H1 (cell line): ENCODE data around the gene SYCE3. TPM values are rescaled to one million over a fixed set of nuclear protein-coding genes. Genes with fewer than 3 reads are reported as not detected.

Source experiments
- CTCF ChIA-PET: fragments of 300-600 bp; sonication (Branson Sonifier 250); formaldehyde crosslinking; loops from one replicate; lab custom pipeline; 2021; ENCODE audit not compliant: partially characterized antibody; lab: Charles Lee
- POLR2A ChIA-PET: fragments of 300-600 bp; sonication (Branson Sonifier 250); formaldehyde crosslinking; loops from one replicate; lab custom pipeline; 2021; ENCODE audit warnings: inconsistent platforms; ENCODE audit not compliant: partially characterized antibody; lab: Charles Lee
- DNase-seq, 2 experiments: peaks; one replicate each; pipeline versions ENCODE4 v3.0.0 to v3.0.0-alpha.2; 2010 to 2022; ENCODE audit warnings: low spot score in 2 of 2, low read depth in 1 of 2, mixed read lengths in 1 of 2
- FAIRE-seq: peaks from 2 replicates; lab custom pipeline; 2011; peaks lifted over from hg19 to GRCh38; lab: Jason Lieb, UNC
- H2AFZ ChIP-seq: 2 replicates; pipeline ENCODE4 v1.8.1; 2012; ENCODE audit warnings: low read length, inconsistent platforms
- H2AK5ac ChIP-seq: 2 replicates; pipeline ENCODE4 v1.6.1; 2013; ENCODE audit warnings: low read depth, low read length
- H2BK120ac ChIP-seq: replicated peaks from 2 replicates; pipeline ENCODE3; 2013; ENCODE audit warnings: low read depth, low read length, inconsistent platforms
- H2BK12ac ChIP-seq: 2 replicates; pipeline ENCODE4 v1.6.1; 2013; ENCODE audit warnings: low read depth, low read length
- H2BK15ac ChIP-seq: 2 replicates; pipeline ENCODE4 v1.6.1; 2013; ENCODE audit warnings: low read length
- H2BK20ac ChIP-seq: 2 replicates; pipeline ENCODE4 v1.6.1; 2013; ENCODE audit warnings: low read length
- H2BK5ac ChIP-seq: 2 replicates; pipeline ENCODE4 v1.6.1; 2013; ENCODE audit warnings: low read depth, low read length
- H3K14ac ChIP-seq: 2 replicates; pipeline ENCODE4 v1.6.1; 2013; ENCODE audit warnings: inconsistent platforms; ENCODE audit not compliant: insufficient read length
- H3K18ac ChIP-seq: 2 replicates; pipeline ENCODE4 v1.6.1; 2013; ENCODE audit warnings: low read length; ENCODE audit errors: extremely low read depth
- H3K23ac ChIP-seq: 2 replicates; pipeline ENCODE4 v1.6.1; 2013; ENCODE audit warnings: inconsistent platforms; ENCODE audit not compliant: insufficient read length
- H3K23me2 ChIP-seq: 2 replicates; pipeline ENCODE4 v1.6.1; 2013; ENCODE audit warnings: low read depth, low read length
- H3K27ac ChIP-seq: 2 replicates; pipeline ENCODE4 v1.6.1; 2011; ENCODE audit warnings: low read depth, low read length, inconsistent platforms
- H3K27me3 ChIP-seq, 4 experiments: replicated peaks in 1 of 4; 1 replicate in 1 of 4; 2 replicates in 3 of 4; pipeline versions ENCODE4 v1.6.1 to v1.8.1; 2011 to 2013; ENCODE audit warnings: low read length in 3 of 4, mild to moderate bottlenecking in 3 of 4, inconsistent platforms in 2 of 4, mixed read lengths in 2 of 4, moderate library complexity in 1 of 4; ENCODE audit not compliant: control insufficient read depth in 3 of 4, insufficient read depth in 3 of 4; ENCODE audit errors: extremely low read depth in 1 of 4
- H3K36me3 ChIP-seq, 4 experiments: 2 replicates each; pipeline versions ENCODE4 v1.6.1 to v1.8.1; 2011 to 2013; ENCODE audit warnings: mild to moderate bottlenecking in 4 of 4, low read length in 3 of 4, moderate library complexity in 2 of 4, control low read depth in 1 of 4, inconsistent platforms in 1 of 4; ENCODE audit not compliant: insufficient read depth in 4 of 4, control insufficient read depth in 2 of 4
- H3K4ac ChIP-seq: replicated peaks from 2 replicates; pipeline ENCODE3; 2013; ENCODE audit warnings: low read length, low read depth, mixed read lengths, inconsistent platforms; ENCODE audit not compliant: insufficient read length
- H3K4me1 ChIP-seq, 4 experiments: replicated peaks in 1 of 4; 1 replicate in 1 of 4; 2 replicates in 3 of 4; pipeline versions ENCODE4 v1.6.1 to v1.8.1; 2011 to 2013; ENCODE audit warnings: low read length in 3 of 4, inconsistent platforms in 2 of 4, mixed read lengths in 1 of 4; ENCODE audit not compliant: insufficient read depth in 4 of 4, control insufficient read depth in 3 of 4
- H3K4me2 ChIP-seq, 2 experiments: 2 replicates each; pipeline versions ENCODE4 v1.6.1 to v1.8.1; 2011 to 2013; ENCODE audit warnings: low read depth in 2 of 2, low read length in 2 of 2, control low read depth in 1 of 2, inconsistent platforms in 1 of 2, mild to moderate bottlenecking in 1 of 2; ENCODE audit not compliant: insufficient read depth in 1 of 2
- H3K4me3 ChIP-seq, 4 experiments: fragments of 200-600, 300-600 bp in 1 of 4; sonication (generic), shearing (Covaris generic), sonication (Bioruptor Twin) in 1 of 4; 2 replicates each; pipeline versions ENCODE4 v1.5.1 to v1.8.1; 2011 to 2016; ENCODE audit warnings: low read length in 4 of 4, low read depth in 3 of 4, control low read depth in 2 of 4, inconsistent platforms in 2 of 4, mild to moderate bottlenecking in 2 of 4, mixed read lengths in 1 of 4, moderate library complexity in 1 of 4; ENCODE audit not compliant: insufficient read depth in 2 of 4; ENCODE audit errors: extremely low read depth in 1 of 4
- H3K56ac ChIP-seq: replicated peaks from 2 replicates; pipeline ENCODE3; 2013; ENCODE audit warnings: low read depth, mild to moderate bottlenecking, mixed read lengths, low read length, inconsistent platforms; ENCODE audit not compliant: insufficient read length
- H3K79me1 ChIP-seq: 2 replicates; pipeline ENCODE4 v1.6.1; 2013; ENCODE audit warnings: low read depth, low read length, control low read depth
- H3K79me2 ChIP-seq, 2 experiments: 2 replicates each; pipeline versions ENCODE4 v1.6.1 to v1.8.1; 2012 to 2013; ENCODE audit warnings: low read length in 2 of 2, mild to moderate bottlenecking in 2 of 2, inconsistent platforms in 1 of 2; ENCODE audit not compliant: insufficient read depth in 2 of 2, control insufficient read depth in 1 of 2
- H3K9ac ChIP-seq, 4 experiments: replicated peaks in 1 of 4; 1 replicate in 1 of 4; 2 replicates in 3 of 4; pipeline versions ENCODE4 v1.6.1 to v1.8.1; 2011 to 2013; ENCODE audit warnings: low read depth in 3 of 4, low read length in 3 of 4, control low read depth in 2 of 4, mild to moderate bottlenecking in 2 of 4, moderate library complexity in 2 of 4, inconsistent platforms in 1 of 4; ENCODE audit errors: extremely low read depth in 1 of 4
- H3K9me3 ChIP-seq, 2 experiments: 2 replicates each; pipeline versions ENCODE4 v1.6.1 to v1.8.1; 2012 to 2013; ENCODE audit warnings: mild to moderate bottlenecking in 2 of 2, moderate library complexity in 2 of 2, control low read depth in 1 of 2, inconsistent platforms in 1 of 2, low read depth in 1 of 2, low read length in 1 of 2, mixed read lengths in 1 of 2; ENCODE audit not compliant: insufficient read depth in 2 of 2
- H4K20me1 ChIP-seq, 2 experiments: replicated peaks in 1 of 2; 2 replicates each; pipeline versions ENCODE3 to v1.8.1; 2011 to 2013; ENCODE audit warnings: inconsistent platforms in 2 of 2, low read length in 2 of 2, mild to moderate bottlenecking in 1 of 2; ENCODE audit not compliant: insufficient read depth in 2 of 2, control insufficient read depth in 1 of 2
- H4K5ac ChIP-seq: 2 replicates; pipeline ENCODE4 v1.6.1; 2013; ENCODE audit warnings: low read length, low read depth, mixed read lengths, inconsistent platforms; ENCODE audit not compliant: insufficient read length
- H4K8ac ChIP-seq: 2 replicates; pipeline ENCODE4 v1.8.0; 2013; ENCODE audit warnings: mild to moderate bottlenecking, moderate library complexity, low read length, inconsistent platforms; ENCODE audit not compliant: insufficient read depth; ENCODE audit errors: extremely low read depth
- H4K91ac ChIP-seq: replicated peaks from 2 replicates; pipeline ENCODE3; 2013; ENCODE audit warnings: low read length, mixed read lengths, inconsistent platforms; ENCODE audit not compliant: insufficient read length
- BACH1 ChIP-seq: IDR thresholded peaks from 2 replicates; pipeline ENCODE4 v1.6.1; 2012; ENCODE audit warnings: low read length, improper control_type of control experiment
- BRCA1 ChIP-seq: IDR thresholded peaks from 2 replicates; pipeline ENCODE4 v1.6.1; 2012; ENCODE audit warnings: low read depth, low read length, improper control_type of control experiment
- CBX8 ChIP-seq: fragments of 300-800, 300-1000 bp; sonication (generic); IDR thresholded peaks from 2 replicates; pipeline ENCODE4 v1.7.1; 2016; ENCODE audit warnings: low read depth, low read length, borderline replicate concordance
- CTBP2 ChIP-seq: IDR thresholded peaks from 2 replicates; pipeline ENCODE4 v1.7.0; 2011; ENCODE audit warnings: borderline replicate concordance, mild to moderate bottlenecking, moderate library complexity, mixed read lengths, low read length; ENCODE audit not compliant: insufficient read depth, insufficient read length
- HDAC6 ChIP-seq: IDR thresholded peaks from one replicate; pipeline ENCODE4 v1.7.1; 2012; ENCODE audit warnings: low read depth, mild to moderate bottlenecking, inconsistent platforms, low read length, moderate library complexity
- RXRA ChIP-seq: IDR thresholded peaks from 2 replicates; pipeline ENCODE4 v1.6.1; 2011; ENCODE audit warnings: low read depth, mild to moderate bottlenecking, low read length, moderate library complexity; ENCODE audit not compliant: insufficient read depth
- SAP30 ChIP-seq: fragments of 300-600 bp; sonication (generic); IDR thresholded peaks from 2 replicates; pipeline ENCODE4 v1.7.1; 2012; ENCODE audit warnings: low read length, moderate library complexity, mild to moderate bottlenecking, inconsistent platforms; ENCODE audit not compliant: insufficient read depth, insufficient replicate concordance
- SP2 ChIP-seq: IDR thresholded peaks from 2 replicates; pipeline ENCODE4 v1.6.1; 2012; ENCODE audit warnings: mild to moderate bottlenecking, low read length, inconsistent platforms
- SUZ12 ChIP-seq: fragments of 200-600 bp; sonication (generic); IDR thresholded peaks from 2 replicates; pipeline ENCODE4 v1.6.1; 2012; ENCODE audit warnings: mild to moderate bottlenecking, inconsistent platforms, low read length, moderate library complexity, mixed read lengths
- WGBS, 2 experiments: shearing (Covaris generic) in 1 of 2; methylation state at CpG; one replicate each; pipeline versions ENCODE4 v1.1.6 to v1.1.7; 2013 to 2015; ENCODE audit warnings: low lambda C conversion rate in 2 of 2, mixed read lengths in 2 of 2, inconsistent platforms in 1 of 2, low coverage in 1 of 2, missing lambda C conversion rate in 1 of 2; ENCODE audit not compliant: insufficient replicate concordance in 2 of 2, insufficient coverage in 1 of 2, insufficient read length in 1 of 2; ENCODE audit errors: extremely low coverage in 1 of 2, missing lambda C conversion rate in 1 of 2; 5-methylcytosine and 5-hydroxymethylcytosine counted together
- polyA plus RNA-seq, 7 experiments: library from polyadenylated mRNA; depleted of rRNA in 3 of 7; stranded (reverse) in 5 of 7; unstranded in 2 of 7; fragments of >200 nt in 5 of 7; fragments of 200-250 nt in 2 of 7; gene quantifications; 1 replicate in 5 of 7; 2 replicates in 1 of 7; 4 replicates in 1 of 7; pipeline versions ENCODE4 v1.2.1 to v1.2.3, GENCODE V29; 2011 to 2013; ENCODE audit warnings: missing spikeins in 2 of 7, mixed read lengths in 2 of 7
- total RNA-seq: library from RNA; stranded (reverse); fragmentation: NEBNext Ultra II Directional; extraction: Animal tissue kit (Norgen Biotek cat#: 25700); gene quantifications from 2 replicates; pipeline ENCODE4 v1.2.1, GENCODE V29; 2021
- TF ChIP-seq, protein P1 (sequence below), 3 experiments: IDR thresholded peaks; 1 replicate in 2 of 3; 2 replicates in 1 of 3; pipeline versions ENCODE4 v1.5.1 to v1.6.1; 2011; ENCODE audit warnings: low read length in 3 of 3, mild to moderate bottlenecking in 3 of 3, inconsistent platforms in 2 of 3, low read depth in 1 of 3, moderate library complexity in 1 of 3; ENCODE audit not compliant: insufficient read depth in 1 of 3; ENCODE audit errors: control extremely low read depth in 1 of 3

SYCE3 gene
- total and polyA plus RNA-seq, 2 of the 8 experiments (the other 6 are each of a cell fraction or from before 2014, with no cell fraction given), result 1.9 TPM; not detected in 1

DNA sequence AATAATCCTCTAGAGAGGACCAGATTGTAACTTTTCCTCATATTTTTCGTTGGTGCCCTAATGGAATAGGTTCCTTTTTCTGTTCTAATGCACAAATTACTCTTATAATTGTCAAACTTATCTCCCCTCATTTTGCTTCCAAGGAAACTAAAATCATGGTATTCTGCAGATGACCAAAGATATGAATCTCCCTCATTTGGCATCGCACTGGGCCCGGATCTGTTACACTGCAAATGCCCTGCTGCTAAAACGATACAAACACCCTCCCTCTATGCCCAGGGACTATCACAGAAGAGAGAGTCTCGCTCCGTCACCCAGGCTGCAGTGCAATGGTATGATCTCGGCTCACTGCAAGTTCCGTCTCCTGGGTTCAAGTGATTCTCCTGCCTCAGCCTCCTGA lies 9.4 kb downstream of the SYCE3 start:
- no peaks in the 10 kb centered on the region for H3K9me3 ChIP-seq
- H3K27me3 ChIP-seq, result peaks cover 0 to 2% (median 0%) of the 10 kb centered on the region in 4 experiments; a peak in 1 of 7 replicates
- H3K79me2 ChIP-seq, result no peaks in the 10 kb centered on the region
- no peak overlapping the region for H4K5ac ChIP-seq
- no peak overlapping the region for H3K56ac ChIP-seq
- TF ChIP-seq CBX8 (no peak), SP2 (no peak), HDAC6 (no peak), SAP30 (no peak), CTBP2 (no peak), BRCA1 (no peak), BACH1 (no peak), SUZ12 (no peak), RXRA (no peak)
- TF ChIP-seq, protein P1, sequence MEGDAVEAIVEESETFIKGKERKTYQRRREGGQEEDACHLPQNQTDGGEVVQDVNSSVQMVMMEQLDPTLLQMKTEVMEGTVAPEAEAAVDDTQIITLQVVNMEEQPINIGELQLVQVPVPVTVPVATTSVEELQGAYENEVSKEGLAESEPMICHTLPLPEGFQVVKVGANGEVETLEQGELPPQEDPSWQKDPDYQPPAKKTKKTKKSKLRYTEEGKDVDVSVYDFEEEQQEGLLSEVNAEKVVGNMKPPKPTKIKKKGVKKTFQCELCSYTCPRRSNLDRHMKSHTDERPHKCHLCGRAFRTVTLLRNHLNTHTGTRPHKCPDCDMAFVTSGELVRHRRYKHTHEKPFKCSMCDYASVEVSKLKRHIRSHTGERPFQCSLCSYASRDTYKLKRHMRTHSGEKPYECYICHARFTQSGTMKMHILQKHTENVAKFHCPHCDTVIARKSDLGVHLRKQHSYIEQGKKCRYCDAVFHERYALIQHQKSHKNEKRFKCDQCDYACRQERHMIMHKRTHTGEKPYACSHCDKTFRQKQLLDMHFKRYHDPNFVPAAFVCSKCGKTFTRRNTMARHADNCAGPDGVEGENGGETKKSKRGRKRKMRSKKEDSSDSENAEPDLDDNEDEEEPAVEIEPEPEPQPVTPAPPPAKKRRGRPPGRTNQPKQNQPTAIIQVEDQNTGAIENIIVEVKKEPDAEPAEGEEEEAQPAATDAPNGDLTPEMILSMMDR (IDR thresholded peaks at IDR 0.05; ENCODE audit: control extremely low read depth in 1 of 3, insufficient read depth in 1 of 3, low read depth in 1 of 3, low read length in 3 of 3), result no peak
- H3K4me1 ChIP-seq, result peaks cover 0 to 3% (median 2%) of the 10 kb centered on the region in 4 experiments; a peak in 3 of 7 replicates
- H2BK5ac ChIP-seq, result no peak overlapping the region
- no peak overlapping the region for H2AK5ac ChIP-seq
- no peak overlapping the region for H2AFZ ChIP-seq
- no peak overlapping the region for H3K4me2 ChIP-seq
- no peaks in the 10 kb centered on the region for H3K23me2 ChIP-seq
- H3K18ac ChIP-seq, result no peak overlapping the region
- H4K20me1 ChIP-seq, result no peaks in the 10 kb centered on the region
- no peak overlapping the region for H2BK15ac ChIP-seq
- H4K91ac ChIP-seq, result no peak overlapping the region
- H2BK12ac ChIP-seq, result no peak overlapping the region
- no peak overlapping the region for H3K14ac ChIP-seq
- no peak overlapping the region for H3K4ac ChIP-seq
- H3K36me3 ChIP-seq, result no peaks in the 10 kb centered on the region
- ChIA-PET CTCF (interaction anchor here (1.7 kb wide), 1 partner anchor 9 kb away, joined by 4 read pairs; the partner anchor contains the start of gene SYCE3), POLR2A (no interaction called here)
- H3K23ac ChIP-seq, result no peak overlapping the region
- no peak overlapping the region for H3K4me3 ChIP-seq
- 84% methylated on average over 8 of the region's 8 CpGs; no CpG with 5 or more reads in 1 of the 2 experiments for WGBS, 2 experiments
- no peaks in the 10 kb centered on the region for H3K79me1 ChIP-seq
- FAIRE-seq, result no peak
- DNase-seq, result no peak
- no peak overlapping the region for H4K8ac ChIP-seq
- no peak overlapping the region for H3K27ac ChIP-seq
- H2BK20ac ChIP-seq, result no peak overlapping the region
- H3K9ac ChIP-seq, result no peak overlapping the region
- no peak overlapping the region for H2BK120ac ChIP-seq
